ENCODE measurements around the gene ANXA6.

DNA sequence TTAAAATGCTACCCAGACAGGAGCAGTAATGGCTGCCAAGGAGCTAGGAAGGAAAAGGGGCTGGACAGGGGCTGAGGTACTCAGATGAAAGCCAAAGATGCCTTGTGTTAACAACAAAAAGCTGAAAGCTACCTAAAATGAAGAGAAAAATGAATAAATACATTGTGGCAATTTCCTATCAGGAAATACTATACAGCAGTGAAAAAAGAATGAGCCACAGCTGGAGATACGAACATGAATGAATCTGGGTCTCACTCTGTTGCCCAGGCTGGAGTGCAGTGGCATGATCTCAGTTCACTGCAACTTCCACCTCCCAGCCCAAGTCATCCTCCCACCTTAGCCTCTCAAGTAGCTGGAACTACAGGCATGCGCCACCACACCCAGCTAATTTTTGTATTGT, 83.0 kb downstream of the ANXA6 start:
- no peak for TF ChIP-seq YY1 (IDR thresholded peaks at IDR 0.05; ENCODE audit: insufficient read depth, insufficient read length)
- TF ChIP-seq ZNF274 (IDR thresholded peaks at IDR 0.05; ENCODE audit: low read depth, low read length) = no peak

Measured in NT2/D1 (cell line).